A549 (cell line): ENCODE measurements around the gene GPR139.

Source experiments
- CBX2 ChIP-seq: fragments of 200-600 bp; sonication (generic); IDR thresholded peaks from 2 replicates; pipeline ENCODE4 v1.6.1; 2016; ENCODE audit warnings: low read depth, mild to moderate bottlenecking, borderline replicate concordance
- MAZ ChIP-seq: fragments of 150-350 bp; IDR thresholded peaks from 2 replicates; pipeline ENCODE4 v1.6.1; 2014; ENCODE audit warnings: antibody characterized with exemption, low read depth, low read length, borderline replicate concordance
- NPAS2 ChIP-seq: fragments of 250-450 bp; sonication (Bioruptor Pico); IDR thresholded peaks from 2 replicates; pipeline ENCODE4 v1.8.0; 2022; ENCODE audit warnings: mild to moderate bottlenecking, moderate library complexity, borderline replicate concordance
- POLR2A ChIP-seq: IDR thresholded peaks from 2 replicates; pipeline ENCODE4 v1.6.1; 2012; ENCODE audit warnings: mild to moderate bottlenecking, low read length
- TF ChIP-seq, protein P1 (sequence below): fragments of 250-450 bp; sonication (Bioruptor Pico); IDR thresholded peaks from 2 replicates; pipeline ENCODE4 v1.5.0; 2021; ENCODE audit warnings: mild to moderate bottlenecking, moderate library complexity, borderline replicate concordance
- TF ChIP-seq, protein P2 (sequence below): fragments of >200 bp; sonication (Bioruptor Twin); formaldehyde crosslinking; IDR thresholded peaks from 3 replicates; pipeline ENCODE4 v1.5.1; 2016
- TF ChIP-seq, protein P3 (sequence below): IDR thresholded peaks from 2 replicates; pipeline ENCODE4 v1.6.1; 2012; ENCODE audit warnings: low read depth, borderline replicate concordance
- TF ChIP-seq, protein P4 (sequence below): fragments of 450-650 bp; IDR thresholded peaks from 2 replicates; pipeline ENCODE4 v1.6.1; 2014; ENCODE audit warnings: antibody characterized with exemption
- TF ChIP-seq, protein P5 (sequence below): IDR thresholded peaks from 2 replicates; pipeline ENCODE4 v1.6.1; 2012

DNA sequence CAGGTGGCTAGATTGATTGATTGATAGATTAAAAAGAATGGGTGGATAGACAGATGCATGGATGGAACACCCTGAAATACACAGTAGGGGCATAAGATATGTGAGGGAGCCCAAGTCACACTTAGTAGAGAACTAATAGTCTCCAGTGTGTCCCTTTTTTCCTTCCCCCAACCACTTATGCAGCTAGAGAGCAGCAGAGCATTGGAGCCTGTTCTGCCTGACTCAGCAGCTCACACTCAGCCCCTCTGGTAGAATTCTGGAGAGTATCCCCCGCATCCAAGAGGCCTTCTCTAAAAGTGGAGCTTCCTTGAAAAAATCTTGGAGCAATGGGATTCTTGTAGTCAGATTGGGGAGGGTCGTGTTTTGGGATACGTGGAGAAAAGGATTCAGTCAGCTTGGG is 20.5 kb upstream of the GPR139 start:
- TF ChIP-seq, protein P1, sequence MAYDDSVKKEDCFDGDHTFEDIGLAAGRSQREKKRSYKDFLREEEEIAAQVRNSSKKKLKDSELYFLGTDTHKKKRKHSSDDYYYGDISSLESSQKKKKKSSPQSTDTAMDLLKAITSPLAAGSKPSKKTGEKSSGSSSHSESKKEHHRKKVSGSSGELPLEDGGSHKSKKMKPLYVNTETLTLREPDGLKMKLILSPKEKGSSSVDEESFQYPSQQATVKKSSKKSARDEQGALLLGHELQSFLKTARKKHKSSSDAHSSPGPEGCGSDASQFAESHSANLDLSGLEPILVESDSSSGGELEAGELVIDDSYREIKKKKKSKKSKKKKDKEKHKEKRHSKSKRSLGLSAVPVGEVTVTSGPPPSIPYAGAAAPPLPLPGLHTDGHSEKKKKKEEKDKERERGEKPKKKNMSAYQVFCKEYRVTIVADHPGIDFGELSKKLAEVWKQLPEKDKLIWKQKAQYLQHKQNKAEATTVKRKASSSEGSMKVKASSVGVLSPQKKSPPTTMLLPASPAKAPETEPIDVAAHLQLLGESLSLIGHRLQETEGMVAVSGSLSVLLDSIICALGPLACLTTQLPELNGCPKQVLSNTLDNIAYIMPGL (CRISPR knock-in tag): no peak
- TF ChIP-seq CBX2 (no peak), NPAS2 (CRISPR knock-in tag) (no peak), MAZ (no peak), POLR2A (no peak)
- TF ChIP-seq, protein P2, sequence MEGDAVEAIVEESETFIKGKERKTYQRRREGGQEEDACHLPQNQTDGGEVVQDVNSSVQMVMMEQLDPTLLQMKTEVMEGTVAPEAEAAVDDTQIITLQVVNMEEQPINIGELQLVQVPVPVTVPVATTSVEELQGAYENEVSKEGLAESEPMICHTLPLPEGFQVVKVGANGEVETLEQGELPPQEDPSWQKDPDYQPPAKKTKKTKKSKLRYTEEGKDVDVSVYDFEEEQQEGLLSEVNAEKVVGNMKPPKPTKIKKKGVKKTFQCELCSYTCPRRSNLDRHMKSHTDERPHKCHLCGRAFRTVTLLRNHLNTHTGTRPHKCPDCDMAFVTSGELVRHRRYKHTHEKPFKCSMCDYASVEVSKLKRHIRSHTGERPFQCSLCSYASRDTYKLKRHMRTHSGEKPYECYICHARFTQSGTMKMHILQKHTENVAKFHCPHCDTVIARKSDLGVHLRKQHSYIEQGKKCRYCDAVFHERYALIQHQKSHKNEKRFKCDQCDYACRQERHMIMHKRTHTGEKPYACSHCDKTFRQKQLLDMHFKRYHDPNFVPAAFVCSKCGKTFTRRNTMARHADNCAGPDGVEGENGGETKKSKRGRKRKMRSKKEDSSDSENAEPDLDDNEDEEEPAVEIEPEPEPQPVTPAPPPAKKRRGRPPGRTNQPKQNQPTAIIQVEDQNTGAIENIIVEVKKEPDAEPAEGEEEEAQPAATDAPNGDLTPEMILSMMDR: no peak
- TF ChIP-seq, protein P3, sequence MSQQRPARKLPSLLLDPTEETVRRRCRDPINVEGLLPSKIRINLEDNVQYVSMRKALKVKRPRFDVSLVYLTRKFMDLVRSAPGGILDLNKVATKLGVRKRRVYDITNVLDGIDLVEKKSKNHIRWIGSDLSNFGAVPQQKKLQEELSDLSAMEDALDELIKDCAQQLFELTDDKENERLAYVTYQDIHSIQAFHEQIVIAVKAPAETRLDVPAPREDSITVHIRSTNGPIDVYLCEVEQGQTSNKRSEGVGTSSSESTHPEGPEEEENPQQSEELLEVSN: no peak
- TF ChIP-seq, protein P4, sequence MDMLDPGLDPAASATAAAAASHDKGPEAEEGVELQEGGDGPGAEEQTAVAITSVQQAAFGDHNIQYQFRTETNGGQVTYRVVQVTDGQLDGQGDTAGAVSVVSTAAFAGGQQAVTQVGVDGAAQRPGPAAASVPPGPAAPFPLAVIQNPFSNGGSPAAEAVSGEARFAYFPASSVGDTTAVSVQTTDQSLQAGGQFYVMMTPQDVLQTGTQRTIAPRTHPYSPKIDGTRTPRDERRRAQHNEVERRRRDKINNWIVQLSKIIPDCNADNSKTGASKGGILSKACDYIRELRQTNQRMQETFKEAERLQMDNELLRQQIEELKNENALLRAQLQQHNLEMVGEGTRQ: no peak
- TF ChIP-seq, protein P5, sequence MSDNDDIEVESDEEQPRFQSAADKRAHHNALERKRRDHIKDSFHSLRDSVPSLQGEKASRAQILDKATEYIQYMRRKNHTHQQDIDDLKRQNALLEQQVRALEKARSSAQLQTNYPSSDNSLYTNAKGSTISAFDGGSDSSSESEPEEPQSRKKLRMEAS: no peak
